Parathyroid adenoma (tissue), 2 donors: Measurements from ENCODE around the gene PPP1R10.
"Not testable (repeated sequence)": the region's sequence is repeated elsewhere in the genome, so short reads cannot be mapped to it uniquely, and the experiment has no call there.

ENCODE experiments used
- H2AFZ ChIP-seq: fragments of 300-600 bp; sonication (generic); one replicate; pipeline ENCODE4 v1.7.0; 2017; ENCODE audit warnings: antibody characterized with exemption, mild to moderate bottlenecking
- H3K27ac ChIP-seq: fragments of 300-600 bp; sonication (generic); one replicate; pipeline ENCODE4 v1.7.0; 2017
- H3K27me3 ChIP-seq: fragments of 300-600 bp; sonication (generic); one replicate; pipeline ENCODE4 v1.7.0; 2017; ENCODE audit warnings: low read length; ENCODE audit not compliant: control insufficient read depth, insufficient read depth
- H3K36me3 ChIP-seq: fragments of 300-600 bp; sonication (generic); one replicate; pipeline ENCODE4 v1.7.0; 2017; ENCODE audit warnings: low read length; ENCODE audit not compliant: control insufficient read depth, insufficient read depth
- H3K4me1 ChIP-seq: fragments of 300-600 bp; sonication (generic); one replicate; pipeline ENCODE4 v1.7.0; 2017; ENCODE audit warnings: control low read depth
- H3K4me2 ChIP-seq: fragments of 300-600 bp; sonication (generic); one replicate; pipeline ENCODE4 v1.7.0; 2017; ENCODE audit warnings: low read length
- H3K4me3 ChIP-seq: fragments of 300-600 bp; sonication (generic); one replicate; pipeline ENCODE4 v1.7.0; 2017; ENCODE audit warnings: low read depth, low read length
- H3K79me2 ChIP-seq: fragments of 300-600 bp; sonication (generic); one replicate; pipeline ENCODE4 v1.7.0; 2017; ENCODE audit warnings: control low read depth
- H3K9ac ChIP-seq: fragments of 300-600 bp; sonication (generic); one replicate; pipeline ENCODE4 v1.7.0; 2017; ENCODE audit warnings: mild to moderate bottlenecking
- H3K9me3 ChIP-seq: fragments of 300-600 bp; sonication (generic); one replicate; pipeline ENCODE4 v1.7.0; 2017; ENCODE audit warnings: low read length; ENCODE audit not compliant: control insufficient read depth
- TF ChIP-seq, protein P1 (sequence below): fragments of 300-600 bp; sonication (generic); IDR thresholded peaks from one replicate; pipeline ENCODE4 v1.7.0; 2017; ENCODE audit warnings: antibody characterized with exemption, mild to moderate bottlenecking
- donor health status: primary hyperparathyroidism.

Gene PPP1R10

GRCh38 chr6:30616811-30617564 lies at the start of gene PPP1R10:
PPP1R10 (minus strand) TSS chr6:30617243; CDS start chr6:30609944, 7,299 bp downstream.
- Histone ChIP-seq H3K27ac (peak within 1 kb of the TSS; percentile 98), H3K36me3 (peaks cover 15% of the 10 kb centered on the region), H3K9me3 (no peaks in the 10 kb centered on the region), H3K79me2 (peaks cover 33% of the 10 kb centered on the region), H3K9ac (peak within 1 kb of the TSS; percentile 98), H3K4me1 (peaks cover 19% of the 10 kb centered on the region), H3K27me3 (no peaks in the 10 kb centered on the region), H3K4me2 (peak within 1 kb of the TSS; percentile 99), H3K4me3 (peak within 1 kb of the TSS; percentile 100), H2AFZ (peak within 1 kb of the TSS; percentile 81)
- TF ChIP-seq, protein P1, sequence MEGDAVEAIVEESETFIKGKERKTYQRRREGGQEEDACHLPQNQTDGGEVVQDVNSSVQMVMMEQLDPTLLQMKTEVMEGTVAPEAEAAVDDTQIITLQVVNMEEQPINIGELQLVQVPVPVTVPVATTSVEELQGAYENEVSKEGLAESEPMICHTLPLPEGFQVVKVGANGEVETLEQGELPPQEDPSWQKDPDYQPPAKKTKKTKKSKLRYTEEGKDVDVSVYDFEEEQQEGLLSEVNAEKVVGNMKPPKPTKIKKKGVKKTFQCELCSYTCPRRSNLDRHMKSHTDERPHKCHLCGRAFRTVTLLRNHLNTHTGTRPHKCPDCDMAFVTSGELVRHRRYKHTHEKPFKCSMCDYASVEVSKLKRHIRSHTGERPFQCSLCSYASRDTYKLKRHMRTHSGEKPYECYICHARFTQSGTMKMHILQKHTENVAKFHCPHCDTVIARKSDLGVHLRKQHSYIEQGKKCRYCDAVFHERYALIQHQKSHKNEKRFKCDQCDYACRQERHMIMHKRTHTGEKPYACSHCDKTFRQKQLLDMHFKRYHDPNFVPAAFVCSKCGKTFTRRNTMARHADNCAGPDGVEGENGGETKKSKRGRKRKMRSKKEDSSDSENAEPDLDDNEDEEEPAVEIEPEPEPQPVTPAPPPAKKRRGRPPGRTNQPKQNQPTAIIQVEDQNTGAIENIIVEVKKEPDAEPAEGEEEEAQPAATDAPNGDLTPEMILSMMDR: no peak

GRCh38 chr6:30666300-30666699 lies 49.3 kb upstream of the PPP1R10 start:
- H3K79me2 ChIP-seq, H2AFZ ChIP-seq, H3K4me2 ChIP-seq, H3K4me1 ChIP-seq, H3K4me3 ChIP-seq, H3K36me3 ChIP-seq, H3K27ac ChIP-seq, H3K27me3 ChIP-seq, H3K9me3 ChIP-seq, H3K9ac ChIP-seq: not testable (repeated sequence)

DNA sequence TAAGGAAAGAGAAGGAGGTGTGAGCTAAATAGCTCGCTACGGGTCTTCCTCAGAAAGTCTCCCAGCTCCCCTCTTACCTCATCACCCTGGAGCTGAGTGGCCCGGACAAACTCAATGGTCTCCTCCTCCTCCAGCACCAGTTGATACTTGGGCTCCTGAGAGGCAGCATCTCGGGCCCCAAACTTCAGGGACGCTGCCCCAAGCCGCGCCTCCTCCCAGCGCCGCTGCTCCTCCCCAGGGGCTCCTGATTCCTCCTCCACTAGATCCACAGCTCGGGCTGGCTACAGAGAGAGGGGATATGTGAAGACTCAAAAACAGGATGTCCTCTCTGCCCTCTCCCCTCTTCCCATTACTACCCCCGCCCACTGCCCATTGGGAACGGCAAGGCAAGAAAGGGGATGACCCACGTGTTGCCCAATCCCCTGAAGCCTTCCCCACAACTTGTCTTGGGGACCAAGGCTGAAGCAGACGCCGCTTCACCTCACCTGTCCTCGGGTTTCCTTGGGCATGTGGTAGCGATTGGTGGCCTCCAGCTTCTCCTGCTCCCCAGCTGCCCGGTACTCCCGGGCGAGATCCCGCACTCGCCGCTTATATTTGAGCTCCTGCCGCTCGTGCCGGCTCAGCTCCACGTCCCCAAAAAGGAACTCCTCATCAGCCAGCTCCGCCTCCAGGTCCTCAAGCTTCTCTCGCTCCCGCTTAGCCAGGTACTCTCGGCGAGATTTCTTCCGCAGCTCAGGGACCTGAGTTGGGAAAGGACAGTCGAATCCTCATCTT lies 48.1 kb upstream of the PPP1R10 start:
- no peak overlapping the region for H3K9ac ChIP-seq
- no peaks in the 10 kb centered on the region for H3K79me2 ChIP-seq
- H3K27me3 ChIP-seq: no peaks in the 10 kb centered on the region
- no peaks in the 10 kb centered on the region for H3K9me3 ChIP-seq
- H3K4me1 ChIP-seq: peaks cover 7% of the 10 kb centered on the region
- H3K27ac ChIP-seq: no peak overlapping the region
- TF ChIP-seq, protein P1: no peak
- no peak overlapping the region for H3K4me2 ChIP-seq
- no peak overlapping the region for H2AFZ ChIP-seq
- no peaks in the 10 kb centered on the region for H3K36me3 ChIP-seq
- H3K4me3 ChIP-seq: no peak overlapping the region

GRCh38 chr6:30657922-30658321 lies 40.9 kb upstream of the PPP1R10 start:
- not testable (repeated sequence) for H2AFZ ChIP-seq, H3K79me2 ChIP-seq, H3K4me2 ChIP-seq, H3K9ac ChIP-seq, H3K4me1 ChIP-seq, H3K36me3 ChIP-seq, H3K27me3 ChIP-seq, H3K4me3 ChIP-seq, H3K9me3 ChIP-seq, H3K27ac ChIP-seq

DNA sequence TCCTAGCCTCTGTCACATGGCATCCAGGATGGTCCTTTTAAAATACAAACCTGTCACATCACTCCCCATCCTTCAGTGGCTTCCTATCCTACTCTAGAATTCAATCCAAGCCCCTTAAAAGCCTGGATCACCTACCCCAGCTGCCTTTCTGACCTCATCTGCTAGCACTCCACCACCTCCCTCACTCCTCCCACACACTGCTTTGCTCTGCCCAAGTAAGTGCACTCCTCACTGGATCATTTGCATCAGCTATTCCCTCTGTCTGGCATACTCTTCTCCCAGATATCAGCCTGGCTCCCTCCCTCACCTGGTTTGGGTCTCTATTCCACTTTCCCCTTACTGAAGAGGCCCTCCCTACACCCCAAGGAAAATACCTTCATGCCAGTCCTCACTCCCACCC lies 40.4 kb upstream of the PPP1R10 start:
- Histone ChIP-seq H3K9ac (no peak overlapping the region), H3K27ac (no peak overlapping the region), H3K79me2 (no peaks in the 10 kb centered on the region), H3K9me3 (no peaks in the 10 kb centered on the region), H3K4me1 (no peaks in the 10 kb centered on the region), H3K4me2 (no peak overlapping the region), H2AFZ (no peak overlapping the region), H3K4me3 (no peak overlapping the region), H3K27me3 (no peaks in the 10 kb centered on the region), H3K36me3 (no peaks in the 10 kb centered on the region)
- TF ChIP-seq, protein P1: no peak
